ENCODE results near the gene PHKB. TPM values are rescaled to one million over a fixed set of nuclear protein-coding genes. Genes with fewer than 3 reads are reported as not detected.

PHKB gene
- total and polyA plus RNA-seq, 2 of the 8 experiments (the other 6 are each of a cell fraction or from before 2014, with no cell fraction given) = 18.6 to 38.3 TPM

GRCh38 chr16:47699106-47699505, 238.0 kb downstream of the PHKB start (continued):
- TF ChIP-seq CHD7 (IDR thresholded peaks at IDR 0.05; ENCODE audit: insufficient replicate concordance, low read length) (no peak), EZH2 (IDR thresholded peaks at IDR 0.05; ENCODE audit: low read depth, low read length, severe bottlenecking) (no peak), RBBP5 (IDR thresholded peaks at IDR 0.05; ENCODE audit: borderline replicate concordance, low read depth, low read length) (no peak), RNF2 (IDR thresholded peaks at IDR 0.05; ENCODE audit: borderline replicate concordance, low read depth, low read length, missing control alignments, poor library complexity, severe bottlenecking) (no peak), NANOG (IDR thresholded peaks at IDR 0.05; ENCODE audit: insufficient read depth, low read depth, low read length, poor library complexity, severe bottlenecking) (no peak), SRF (IDR thresholded peaks at IDR 0.05; ENCODE audit: low read depth, low read length) (no peak), PHF8 (conservative IDR thresholded peaks at IDR 0.05; ENCODE audit: low read depth, low read length) (no peak)
- TF ChIP-seq, protein P1, sequence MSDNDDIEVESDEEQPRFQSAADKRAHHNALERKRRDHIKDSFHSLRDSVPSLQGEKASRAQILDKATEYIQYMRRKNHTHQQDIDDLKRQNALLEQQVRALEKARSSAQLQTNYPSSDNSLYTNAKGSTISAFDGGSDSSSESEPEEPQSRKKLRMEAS (IDR thresholded peaks at IDR 0.05) = no peak

Measured in H1 (cell line).